DMS79 (cell line): ENCODE results near the gene EPHA3.

Source experiments
- DNase-seq: peaks from one replicate; lab custom pipeline; 2025; lab: John Stamatoyannopoulos, UW

Gene EPHA3

DNA sequence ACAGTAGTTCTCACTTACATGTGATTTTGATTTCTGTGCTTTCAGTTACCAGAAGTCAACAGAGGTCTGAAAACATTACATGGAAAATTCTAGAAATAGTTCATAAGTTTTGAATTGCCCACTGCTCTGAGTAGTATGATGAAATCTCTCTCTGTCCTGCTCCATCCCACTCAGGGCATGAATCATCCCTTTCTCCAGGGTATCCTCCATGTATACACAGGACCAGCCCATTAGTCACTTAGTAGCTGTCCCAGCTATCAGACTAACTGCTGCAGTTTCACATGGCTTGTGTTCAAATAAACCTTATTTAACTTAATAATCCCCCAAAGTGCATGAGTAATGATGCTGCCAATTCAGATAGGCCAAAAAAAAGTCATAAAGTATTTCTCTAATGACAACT is 38.6 kb downstream of the EPHA3 start:
- no peak for DNase-seq

DNA sequence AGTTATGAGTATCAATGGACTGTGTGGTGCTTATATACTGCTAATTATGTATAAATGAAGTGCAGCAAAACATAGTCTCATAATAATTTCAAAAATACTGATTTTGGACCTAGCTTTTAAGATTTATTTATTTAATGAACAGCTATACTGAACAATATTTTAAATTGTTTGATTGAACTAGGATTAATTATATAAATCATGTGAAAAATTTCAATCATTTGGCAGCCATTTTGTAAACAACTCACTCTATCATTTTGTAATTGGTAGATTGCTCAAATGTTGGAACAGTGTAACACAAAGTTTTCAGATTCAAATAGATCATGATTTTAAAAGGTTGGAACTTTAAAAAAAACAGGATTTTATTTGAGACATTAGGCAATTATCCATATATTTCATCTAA is 47.0 kb downstream of the EPHA3 start:
- DNase-seq = no peak

DNA sequence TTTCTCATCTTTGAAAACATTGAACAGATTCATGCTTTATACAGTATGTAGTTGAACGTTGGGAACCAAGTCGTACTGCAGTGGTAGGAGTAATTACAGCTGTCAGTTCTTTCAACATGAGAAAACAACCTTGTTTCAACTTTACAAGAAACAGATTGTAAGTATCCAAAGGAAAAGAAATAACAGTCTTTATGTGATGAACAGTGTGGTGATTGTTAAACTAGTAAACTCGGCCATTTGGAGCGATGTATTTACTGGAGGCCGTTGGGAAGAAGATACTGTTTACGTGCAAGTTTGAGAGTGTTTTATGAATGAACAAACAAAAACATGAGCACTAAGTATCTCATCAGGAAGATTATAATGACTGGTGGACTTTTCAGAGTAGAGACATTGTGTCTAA is 48.4 kb downstream of the EPHA3 start:
- DNase-seq = no peak

DNA sequence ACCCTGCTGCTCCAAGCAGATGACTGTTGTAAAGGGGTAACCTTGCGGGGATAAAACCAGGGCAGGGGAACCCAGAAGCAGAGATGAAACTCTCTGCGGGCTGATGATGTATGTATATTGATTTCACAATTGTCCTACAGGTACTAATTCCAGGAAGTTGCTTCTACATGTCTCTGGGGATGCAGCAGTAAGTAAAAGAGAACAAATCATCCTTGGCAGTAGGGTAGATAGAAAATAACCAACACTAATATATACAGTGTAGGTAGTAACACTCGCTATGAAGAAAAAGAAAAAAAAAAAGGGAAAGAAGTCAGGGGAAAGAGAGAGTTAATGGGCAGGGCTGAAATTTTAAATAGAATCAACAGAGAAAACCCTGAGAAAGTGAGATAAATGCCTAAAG is 50.2 kb downstream of the EPHA3 start:
- DNase-seq = no peak

DNA sequence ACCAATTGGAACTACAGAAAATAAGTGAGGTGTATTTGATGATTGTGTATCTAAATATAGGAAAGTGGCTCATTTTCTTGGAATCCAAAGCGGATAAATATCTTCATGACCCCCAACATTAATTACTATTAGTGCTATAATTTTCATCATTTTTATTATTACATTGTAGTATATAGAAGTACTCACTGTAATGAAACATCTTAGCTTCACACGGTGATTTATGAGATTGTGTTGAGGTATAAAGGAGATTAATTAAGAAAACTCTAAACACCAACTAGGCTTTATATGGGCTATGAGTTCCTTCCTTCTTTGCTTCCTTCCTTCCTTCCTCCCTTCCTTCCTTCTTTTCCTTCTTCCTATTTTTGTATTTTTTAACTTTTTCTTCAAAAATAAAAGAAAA is 52.2 kb downstream of the EPHA3 start:
- no peak for DNase-seq

DNA sequence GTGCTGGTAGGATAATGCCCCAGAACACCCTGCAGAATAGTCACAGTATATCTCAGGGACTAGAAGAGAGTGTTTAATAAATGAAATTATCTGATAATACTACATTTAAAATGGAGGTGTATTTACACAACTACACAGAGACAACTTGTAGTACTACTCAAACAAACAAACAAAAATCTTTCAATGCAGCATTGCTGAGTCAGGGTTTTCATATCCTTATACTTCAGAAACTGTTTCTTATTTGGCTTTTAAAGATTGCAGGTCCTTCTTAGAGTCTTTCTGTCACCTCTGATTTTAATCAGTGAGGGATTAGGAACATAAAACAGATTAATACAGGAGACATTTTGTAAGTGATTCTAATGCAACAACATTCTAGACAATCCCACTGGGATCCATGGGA is 57.4 kb downstream of the EPHA3 start:
- DNase-seq = no peak

DNA sequence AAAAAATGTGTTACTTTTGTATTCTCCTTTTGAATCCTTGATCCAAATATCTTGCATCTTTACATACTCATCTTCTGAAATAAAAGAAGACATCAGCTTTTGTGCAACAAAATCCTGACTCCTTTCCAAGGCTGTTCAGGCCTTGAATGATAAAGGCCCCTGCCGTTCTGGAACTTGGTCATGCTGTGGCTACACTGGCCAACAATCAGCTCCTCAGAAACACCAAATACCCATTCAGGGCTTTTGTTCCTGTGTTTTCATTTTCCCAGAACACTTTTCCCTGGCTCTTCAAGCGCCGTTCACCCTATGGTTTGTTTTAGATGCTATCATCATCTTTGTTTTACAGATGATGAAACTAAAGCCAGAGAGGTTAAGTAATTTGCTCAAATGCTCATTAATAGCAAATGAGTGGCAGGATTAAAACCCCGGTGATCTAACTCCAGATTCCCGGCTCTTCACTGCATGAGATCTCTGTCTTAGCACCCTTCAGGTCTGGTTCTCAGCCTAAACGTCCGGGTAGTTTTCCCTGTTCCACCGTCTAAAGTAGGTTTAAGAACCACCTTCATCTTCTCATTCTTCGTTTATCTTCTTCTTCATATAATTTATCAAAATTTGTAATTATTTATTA is 58.3 kb downstream of the EPHA3 start:
- DNase-seq = no peak

DNA sequence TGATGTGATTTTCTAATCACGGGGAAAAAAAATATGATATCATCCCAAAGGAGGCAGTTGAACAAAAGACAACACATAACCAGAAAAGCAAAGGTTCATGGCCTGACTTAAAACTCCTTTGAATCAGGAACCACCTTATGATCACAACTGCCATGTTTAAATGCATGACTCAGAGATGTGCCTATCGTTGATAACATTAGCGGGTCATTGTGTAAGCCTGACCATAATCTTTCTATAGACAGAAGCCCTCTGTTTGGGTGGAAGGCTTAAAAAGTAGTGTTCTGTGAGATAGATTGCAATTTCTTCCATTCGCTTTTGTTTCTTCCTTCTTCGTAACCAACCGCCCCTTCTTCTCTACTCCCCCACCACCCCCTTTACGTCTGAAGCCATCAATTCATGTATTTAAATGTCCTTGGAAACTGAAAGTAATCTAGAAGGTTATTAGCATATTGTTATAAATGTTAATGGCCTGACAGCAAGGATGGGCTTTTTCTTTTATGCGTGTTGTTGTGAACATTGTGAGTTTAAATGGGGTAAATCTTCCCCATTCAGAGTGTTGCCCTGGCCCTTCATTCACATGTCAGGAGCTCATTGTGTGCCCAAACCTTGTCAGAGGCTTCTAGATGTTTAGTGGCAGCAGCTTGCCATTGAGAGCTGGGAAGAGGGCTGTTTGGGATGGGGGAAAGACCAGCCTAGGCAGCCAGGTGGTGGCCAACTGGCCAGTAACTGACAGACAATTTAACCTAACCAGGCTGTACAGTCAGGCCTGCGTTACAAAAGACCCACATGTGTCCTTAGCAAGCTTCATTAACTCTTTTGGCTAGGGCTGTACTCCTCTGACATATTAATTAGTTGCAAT is 64.5 kb downstream of the EPHA3 start:
- DNase-seq = no peak

DNA sequence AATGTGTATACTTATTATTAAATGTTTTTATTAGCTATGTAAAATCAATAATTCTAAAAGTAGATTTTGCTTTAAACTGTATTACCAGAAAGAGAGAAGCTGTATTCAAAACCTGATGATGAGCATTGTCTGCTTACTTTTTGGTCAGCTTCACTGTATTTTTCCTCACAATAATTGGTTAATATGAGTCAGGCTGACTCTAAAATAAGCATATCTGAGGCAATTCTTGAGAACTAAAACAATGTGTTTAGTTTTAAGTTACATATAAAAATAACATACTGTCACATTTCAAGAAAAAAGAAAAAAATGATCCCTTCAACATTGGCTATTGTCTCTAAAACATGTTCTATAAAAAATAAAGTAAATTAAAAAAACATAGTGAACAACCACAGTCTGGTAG is 66.1 kb downstream of the EPHA3 start:
- no peak for DNase-seq

DNA sequence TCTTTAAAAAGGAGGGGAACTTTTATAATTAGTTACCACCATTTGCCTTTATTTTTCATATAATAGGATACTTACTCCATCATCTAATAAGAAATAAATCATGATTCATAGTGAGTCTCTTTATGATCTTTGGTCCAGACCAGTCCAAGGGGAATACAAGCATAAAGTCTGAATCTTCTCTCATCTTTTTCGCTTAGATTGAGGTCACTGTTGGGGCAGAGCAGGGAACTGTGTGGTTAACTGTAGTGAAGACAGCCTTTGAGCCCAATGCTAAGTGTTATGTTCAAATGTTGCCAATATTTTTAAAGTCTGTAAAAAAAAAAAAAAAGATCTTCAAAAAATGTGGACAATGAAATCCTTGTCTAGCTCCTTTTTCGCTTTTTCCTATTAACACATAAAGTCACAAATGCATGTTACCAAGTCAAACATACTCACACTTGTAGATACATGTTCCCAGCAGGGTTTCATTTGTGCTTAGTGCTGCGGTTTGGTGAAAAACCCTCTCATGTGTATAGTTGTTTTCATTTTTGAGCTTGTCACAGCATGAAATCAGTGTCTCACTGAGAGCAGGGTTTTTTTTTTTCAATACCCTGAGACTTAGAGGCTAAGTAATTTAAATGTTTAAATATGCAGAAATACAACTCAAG is 72.1 kb downstream of the EPHA3 start:
- no peak for DNase-seq

DNA sequence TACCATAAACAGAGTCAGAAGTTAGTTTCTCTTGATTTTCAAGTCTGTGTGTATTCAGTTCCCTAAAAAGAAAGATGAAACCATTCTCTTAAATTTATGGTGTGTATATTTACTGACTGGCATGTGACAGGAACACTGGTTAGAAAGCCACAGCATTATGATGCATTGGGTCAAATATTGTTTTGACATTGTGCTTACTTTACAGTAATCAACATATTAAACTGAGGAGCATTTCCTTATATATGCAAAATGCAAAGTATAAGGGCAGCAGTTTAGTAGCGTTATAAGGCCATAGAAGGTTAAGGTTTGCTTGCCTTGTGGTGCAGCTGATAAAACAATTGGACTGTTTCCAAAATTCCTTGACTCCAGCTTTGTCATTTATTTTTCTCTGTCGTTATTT is 72.9 kb downstream of the EPHA3 start:
- DNase-seq = no peak

DNA sequence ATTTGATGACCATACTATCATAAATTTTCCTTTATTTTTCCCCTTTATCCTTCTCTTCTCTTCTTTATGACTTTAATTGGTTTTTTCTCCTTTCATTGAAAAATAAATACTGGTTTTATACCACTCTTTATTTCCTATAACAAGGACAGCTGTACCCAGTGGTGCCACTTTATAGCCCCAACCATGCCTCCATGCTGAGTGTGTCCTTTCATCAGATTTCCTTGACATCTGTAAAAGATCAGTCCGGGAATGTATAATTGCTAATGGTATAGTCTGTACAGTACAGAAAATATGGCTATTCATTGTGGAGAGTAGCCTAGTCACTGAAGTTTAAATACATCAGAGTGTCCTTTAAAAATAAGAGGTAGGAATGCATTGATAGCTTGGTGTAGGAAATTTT is 74.6 kb downstream of the EPHA3 start:
- no peak for DNase-seq

DNA sequence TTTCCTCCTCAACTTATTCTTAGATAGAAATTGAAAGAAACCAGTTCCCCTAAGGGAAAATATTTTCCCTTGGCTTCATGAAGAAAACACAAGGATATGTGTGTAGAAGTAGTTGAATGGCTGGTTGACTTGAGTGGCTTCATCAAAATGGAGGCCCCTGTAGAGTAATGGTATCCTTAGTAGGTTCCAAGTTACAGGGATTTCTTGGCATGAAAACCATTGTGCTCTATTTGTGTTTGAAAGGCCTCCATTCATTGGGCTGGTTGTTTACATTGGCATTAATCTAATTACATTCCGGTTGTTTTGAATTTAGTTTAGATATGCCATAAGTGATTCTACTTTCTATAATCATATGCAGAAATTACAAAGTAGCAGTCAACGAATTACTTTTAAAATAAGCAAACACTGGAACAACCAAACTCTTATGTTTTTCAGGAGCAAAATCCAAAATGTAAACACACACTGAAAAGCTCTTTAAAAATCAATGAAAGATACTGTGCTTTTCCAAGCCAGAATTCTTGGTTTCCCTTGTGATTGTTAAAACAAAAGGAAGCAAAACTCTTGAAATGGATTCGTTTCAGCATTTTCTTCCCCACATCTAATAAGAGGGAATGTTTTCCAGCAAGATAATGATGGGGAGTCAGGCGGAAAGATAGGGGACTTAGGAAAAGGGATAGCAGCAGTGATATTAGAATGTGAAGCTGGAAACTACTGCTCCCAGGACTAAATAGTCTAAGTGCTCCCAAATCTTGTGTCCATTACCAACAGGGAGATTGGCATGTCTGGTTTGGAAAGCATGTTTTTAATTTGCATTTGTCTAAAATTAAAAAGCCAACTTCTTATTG is 77.0 kb downstream of the EPHA3 start:
- DNase-seq = no peak

DNA sequence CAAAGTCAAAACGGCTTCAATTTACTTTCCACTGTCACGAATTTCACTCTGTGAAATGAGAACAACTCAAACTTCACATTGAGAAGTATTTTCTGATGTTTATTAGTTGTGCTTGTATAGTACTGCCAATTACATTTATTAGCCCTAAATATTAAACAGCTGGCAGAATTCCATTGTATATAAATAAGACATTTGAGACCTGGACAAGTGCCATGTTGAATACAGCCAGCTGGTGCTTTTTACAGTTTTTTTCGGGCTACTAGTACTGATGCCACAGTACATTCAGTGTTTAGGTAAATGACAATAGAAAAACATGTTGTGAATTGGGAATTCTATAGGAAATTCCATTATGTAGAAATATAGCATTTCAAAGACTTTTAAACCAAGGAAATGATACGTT is 79.0 kb downstream of the EPHA3 start:
- no peak for DNase-seq

DNA sequence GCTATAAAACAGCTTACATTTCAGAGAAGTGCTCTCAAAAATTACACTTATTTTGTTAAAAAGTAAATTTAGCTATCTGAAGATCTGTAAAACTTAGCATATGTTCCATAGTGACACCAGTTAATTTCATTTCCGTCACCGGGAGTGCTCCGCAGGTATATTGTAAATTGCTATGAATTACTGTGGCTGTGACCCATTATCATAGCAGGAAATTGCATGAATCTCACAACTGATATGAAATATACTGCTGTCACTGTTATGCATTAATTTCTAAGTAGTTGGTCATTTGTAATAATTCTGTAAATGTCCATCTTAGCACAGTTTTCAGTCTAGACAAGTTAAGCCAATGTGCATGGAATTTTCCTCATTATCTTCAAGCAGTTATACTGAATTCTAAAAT is 91.2 kb downstream of the EPHA3 start:
- DNase-seq = no peak

DNA sequence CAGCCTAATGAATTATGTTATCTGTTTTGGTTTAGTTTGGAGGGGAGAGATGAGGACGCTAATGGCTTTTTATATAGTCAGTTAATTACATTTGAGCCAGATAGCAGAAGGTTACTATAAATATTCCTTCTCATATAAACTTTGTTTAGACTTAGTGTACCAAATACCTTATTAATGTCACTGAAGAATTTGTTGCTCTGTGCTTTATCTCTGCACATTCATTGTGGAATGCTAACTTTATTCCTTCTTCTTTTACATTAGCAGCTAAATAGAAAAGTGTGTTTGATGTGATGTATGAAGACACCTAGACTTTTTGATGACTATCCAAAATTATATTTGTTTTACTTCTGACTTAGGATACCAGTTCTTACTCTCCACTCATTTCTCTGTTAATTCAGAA is 105.2 kb downstream of the EPHA3 start:
- DNase-seq = no peak

DNA sequence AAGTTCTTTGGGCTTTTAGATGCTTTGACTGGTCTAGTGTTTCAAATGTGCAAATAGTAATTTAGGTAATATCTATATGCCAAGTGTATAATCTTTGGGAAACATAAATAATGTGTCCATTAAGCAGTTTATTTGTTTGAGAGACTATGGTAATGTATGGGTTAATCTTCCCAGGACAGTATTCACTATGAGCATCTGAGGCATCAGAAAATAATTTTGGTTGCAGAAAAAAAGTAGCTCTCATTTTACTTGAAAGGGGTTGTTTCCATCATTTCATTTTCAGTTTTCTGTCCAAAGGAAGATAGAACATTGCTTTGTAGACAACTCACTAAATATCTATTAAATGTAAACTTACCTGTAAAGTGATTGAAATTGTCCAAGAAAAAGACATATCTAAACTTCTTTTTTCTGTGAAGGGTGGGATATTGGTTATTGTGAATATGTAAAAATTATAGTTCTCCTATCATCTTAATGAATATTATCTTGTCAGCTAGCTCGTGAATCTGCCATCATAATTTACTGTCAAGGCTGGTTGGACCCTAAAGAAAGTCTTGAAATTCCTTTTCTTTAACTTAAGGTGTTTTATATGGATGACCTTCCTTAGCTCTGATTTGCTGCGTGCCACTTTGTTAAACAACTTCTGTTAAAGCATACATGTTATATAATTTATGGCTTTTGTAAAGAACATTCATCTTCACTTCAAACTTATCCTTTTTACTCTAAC is 108.8 kb downstream of the EPHA3 start:
- DNase-seq = no peak

DNA sequence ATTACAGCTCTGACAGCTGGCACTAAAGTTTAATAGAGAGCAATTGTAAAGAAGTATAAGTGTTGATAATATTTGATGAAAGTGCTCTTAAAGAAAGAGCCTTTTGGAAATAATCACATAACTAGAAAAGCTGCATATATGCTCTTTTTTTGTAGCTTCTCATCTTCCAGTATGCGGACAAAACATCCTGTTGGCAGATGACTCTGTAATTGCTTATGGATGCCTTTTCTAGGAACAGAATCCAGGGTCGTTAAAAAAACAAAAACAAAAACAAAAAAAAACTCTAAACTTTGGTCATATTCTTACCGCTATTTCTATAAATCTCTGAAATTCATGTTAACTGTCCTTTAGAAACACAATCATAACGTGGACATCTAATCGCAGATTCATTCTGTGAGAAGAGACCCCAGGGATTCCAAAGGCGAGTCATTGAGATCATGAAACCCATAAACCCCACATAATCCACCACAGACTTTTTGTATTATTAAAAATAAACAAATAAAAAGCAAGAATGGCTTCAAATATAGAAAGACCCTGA is 109.8 kb downstream of the EPHA3 start:
- DNase-seq = no peak

DNA sequence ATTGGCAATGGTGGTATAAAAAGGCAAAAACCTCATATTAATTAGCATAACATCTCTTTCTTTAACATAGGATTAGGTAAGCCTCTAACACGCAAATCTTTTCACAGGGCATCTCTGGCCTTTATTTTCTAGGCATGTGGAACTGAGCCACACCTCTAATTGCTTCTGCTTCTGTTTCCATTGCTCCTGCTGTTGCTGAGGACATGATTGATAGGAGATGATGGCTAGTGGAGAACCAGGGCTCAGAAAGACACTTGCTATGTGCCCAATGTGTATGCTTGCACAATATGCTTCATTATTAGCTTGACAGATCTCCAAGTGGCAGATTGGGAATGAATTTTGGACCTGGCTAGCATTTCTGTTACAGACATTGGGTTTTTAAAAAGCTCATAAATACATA is 114.5 kb downstream of the EPHA3 start:
- DNase-seq = no peak

DNA sequence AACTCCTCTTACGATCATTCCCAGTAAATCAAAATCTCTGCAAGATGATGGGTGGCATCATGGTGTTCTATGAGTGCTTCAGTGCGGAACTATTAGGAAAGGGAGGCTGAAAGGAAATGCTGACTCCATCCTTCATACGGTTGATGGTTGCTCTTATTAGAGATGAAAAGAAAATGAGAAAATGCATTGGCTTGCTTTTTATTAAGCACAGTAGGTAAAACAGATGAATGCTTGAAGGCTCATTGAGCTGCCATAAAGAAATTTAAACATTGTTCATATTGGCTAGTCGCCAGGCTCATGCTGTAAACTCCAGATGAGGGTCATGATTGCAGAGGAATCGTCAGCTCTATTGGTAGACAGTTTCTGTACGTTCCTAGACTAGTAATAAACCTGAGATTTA is 115.8 kb downstream of the EPHA3 start:
- DNase-seq = no peak

DNA sequence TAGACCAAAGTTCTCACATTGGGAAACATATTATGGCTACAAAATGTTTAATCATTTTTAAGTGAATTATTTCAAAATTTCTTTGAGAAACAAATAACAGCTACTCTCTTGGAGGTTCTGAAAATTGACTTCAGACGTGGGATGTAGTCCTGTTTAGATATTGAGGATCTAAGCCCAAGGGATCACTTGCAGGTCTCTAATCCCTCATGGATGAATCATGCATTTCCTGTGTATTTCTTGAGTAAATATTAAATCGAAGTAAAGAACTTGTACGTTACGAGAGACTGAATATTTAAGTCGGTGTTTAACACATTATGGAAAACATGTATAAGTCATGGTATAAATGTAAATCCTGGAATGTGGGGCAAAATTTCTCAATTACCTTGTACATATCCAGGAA is 119.8 kb downstream of the EPHA3 start:
- no peak for DNase-seq

DNA sequence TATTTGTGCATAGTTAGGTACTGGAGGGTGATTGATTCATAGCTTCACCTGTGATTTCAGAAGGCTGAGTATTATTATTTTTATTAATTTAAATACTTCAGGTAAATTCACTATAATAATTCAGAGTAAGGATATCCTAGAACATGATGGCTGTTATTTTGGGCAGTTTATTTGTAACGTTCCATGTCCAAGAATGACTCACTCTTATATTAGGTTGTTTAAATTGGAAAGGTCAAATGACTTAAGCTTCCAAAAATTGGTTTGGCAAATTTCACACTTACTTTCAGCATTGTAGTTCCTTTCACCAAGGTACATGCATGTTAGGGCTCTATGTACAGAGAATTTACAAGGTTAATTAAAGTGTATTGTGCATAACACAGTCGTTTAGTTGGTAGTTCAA is 120.2 kb downstream of the EPHA3 start:
- DNase-seq = no peak
